ENCODE data around the gene RIMS4. TPM values are rescaled to one million over a fixed set of nuclear protein-coding genes. Genes with fewer than 3 reads are reported as not detected.

RIMS4 gene
- polyA plus RNA-seq, 3 donors, result not detected

DNA sequence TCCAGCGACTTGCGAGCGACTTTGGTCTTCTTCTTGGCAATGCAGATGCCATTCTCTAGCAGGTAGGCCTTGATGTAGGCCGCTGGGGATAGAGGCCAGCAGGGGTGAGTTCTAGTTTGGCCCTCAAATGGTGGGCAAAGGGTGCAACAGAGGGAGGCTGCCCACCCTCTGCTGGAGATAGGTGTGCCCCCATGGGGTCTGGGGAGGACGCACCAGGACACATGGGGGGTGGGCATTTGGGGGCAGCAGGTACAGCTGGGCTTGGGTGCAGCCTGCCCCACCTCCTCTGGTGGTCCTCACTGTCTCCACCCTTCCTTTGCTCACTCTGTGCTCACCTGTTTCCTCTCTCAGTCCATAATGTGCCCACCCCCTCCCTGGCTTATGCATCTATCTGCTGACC, 53.4 kb downstream of the RIMS4 start:
- Histone ChIP-seq H3K4me3 (replicated peaks in 1 of 3; ENCODE audit: low read depth in 2 of 3, low read length in 3 of 3) (no peak overlapping the region), H3K27me3 (ENCODE audit: control insufficient read depth in 2 of 2, insufficient read depth in 2 of 2, low read length in 2 of 2) (no peaks in the 10 kb centered on the region), H4K20me1 (ENCODE audit: insufficient read depth, low read length) (no peaks in the 10 kb centered on the region), H3K9ac (ENCODE audit: insufficient read depth, low read length, poor library complexity, severe bottlenecking) (no peak overlapping the region), H3K4me2 (replicated peaks; ENCODE audit: extremely low read depth, low read length, poor library complexity, severe bottlenecking) (no peak overlapping the region), H3K79me2 (ENCODE audit: insufficient read depth, low read length) (no peaks in the 10 kb centered on the region), H3K4me1 (ENCODE audit: control insufficient read depth in 1 of 2, insufficient read depth in 2 of 2, low read length in 2 of 2) (no peaks in the 10 kb centered on the region), H3K27ac (ENCODE audit: low read depth in 1 of 2, low read length in 2 of 2) (no peak overlapping the region), H3K9me3 (replicated peaks in 1 of 2; ENCODE audit: control insufficient read depth in 1 of 2, insufficient read depth in 1 of 2, low read length in 2 of 2) (no peaks in the 10 kb centered on the region), H3K36me3 (replicated peaks in 1 of 2; ENCODE audit: control insufficient read depth in 1 of 2, insufficient read depth in 2 of 2, low read length in 2 of 2) (no peaks in the 10 kb centered on the region), H2AFZ (ENCODE audit: insufficient read depth, low read depth, low read length, poor library complexity, severe bottlenecking) (no peak overlapping the region)
- H3K9me3 Mint-ChIP-seq, result no peaks in the 10 kb centered on the region
- peaks cover 0 to 9% (median 8%) of the 10 kb centered on the region in 3 donors for H3K27me3 Mint-ChIP-seq (ENCODE audit: low read depth in 3 of 3)
- intact Hi-C loops (cut with micrococcal nuclease), result no loop called here
- H3K4me3 Mint-ChIP-seq, result no peak overlapping the region
- DNase-seq, result no peak
- H3K27ac Mint-ChIP-seq, result no peak overlapping the region
- no peaks in the 10 kb centered on the region for H3K36me3 Mint-ChIP-seq
- TF ChIP-seq, protein P1, sequence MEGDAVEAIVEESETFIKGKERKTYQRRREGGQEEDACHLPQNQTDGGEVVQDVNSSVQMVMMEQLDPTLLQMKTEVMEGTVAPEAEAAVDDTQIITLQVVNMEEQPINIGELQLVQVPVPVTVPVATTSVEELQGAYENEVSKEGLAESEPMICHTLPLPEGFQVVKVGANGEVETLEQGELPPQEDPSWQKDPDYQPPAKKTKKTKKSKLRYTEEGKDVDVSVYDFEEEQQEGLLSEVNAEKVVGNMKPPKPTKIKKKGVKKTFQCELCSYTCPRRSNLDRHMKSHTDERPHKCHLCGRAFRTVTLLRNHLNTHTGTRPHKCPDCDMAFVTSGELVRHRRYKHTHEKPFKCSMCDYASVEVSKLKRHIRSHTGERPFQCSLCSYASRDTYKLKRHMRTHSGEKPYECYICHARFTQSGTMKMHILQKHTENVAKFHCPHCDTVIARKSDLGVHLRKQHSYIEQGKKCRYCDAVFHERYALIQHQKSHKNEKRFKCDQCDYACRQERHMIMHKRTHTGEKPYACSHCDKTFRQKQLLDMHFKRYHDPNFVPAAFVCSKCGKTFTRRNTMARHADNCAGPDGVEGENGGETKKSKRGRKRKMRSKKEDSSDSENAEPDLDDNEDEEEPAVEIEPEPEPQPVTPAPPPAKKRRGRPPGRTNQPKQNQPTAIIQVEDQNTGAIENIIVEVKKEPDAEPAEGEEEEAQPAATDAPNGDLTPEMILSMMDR (IDR thresholded peaks at IDR 0.05), result no peak
- peaks cover 4% of the 10 kb centered on the region for H3K4me1 Mint-ChIP-seq
- WGBS (ENCODE audit: insufficient coverage), result 97% methylated on average over 4 of the region's 5 CpGs

- Mint-ChIP-seq H3K36me3 (no peaks in the 10 kb centered on the region), H3K9me3 (no peaks in the 10 kb centered on the region), H3K27ac (no peak overlapping the region), H3K4me3 (no peak overlapping the region), H3K27me3 (ENCODE audit: low read depth in 3 of 3) (peaks cover 0 to 12% (median 9%) of the 10 kb centered on the region in 3 donors), H3K4me1 (peaks cover 4% of the 10 kb centered on the region)
- Histone ChIP-seq H3K27ac (ENCODE audit: low read depth in 1 of 2, low read length in 2 of 2) (no peak overlapping the region), H3K9ac (ENCODE audit: insufficient read depth, low read length, poor library complexity, severe bottlenecking) (no peak overlapping the region), H2AFZ (ENCODE audit: insufficient read depth, low read depth, low read length, poor library complexity, severe bottlenecking) (no peak overlapping the region), H3K4me3 (replicated peaks in 1 of 3; ENCODE audit: low read depth in 2 of 3, low read length in 3 of 3) (no peak overlapping the region), H3K4me1 (ENCODE audit: control insufficient read depth in 1 of 2, insufficient read depth in 2 of 2, low read length in 2 of 2) (no peaks in the 10 kb centered on the region), H3K9me3 (replicated peaks in 1 of 2; ENCODE audit: control insufficient read depth in 1 of 2, insufficient read depth in 1 of 2, low read length in 2 of 2) (no peaks in the 10 kb centered on the region), H4K20me1 (ENCODE audit: insufficient read depth, low read length) (no peaks in the 10 kb centered on the region), H3K4me2 (replicated peaks; ENCODE audit: extremely low read depth, low read length, poor library complexity, severe bottlenecking) (no peak overlapping the region), H3K36me3 (replicated peaks in 1 of 2; ENCODE audit: control insufficient read depth in 1 of 2, insufficient read depth in 2 of 2, low read length in 2 of 2) (no peaks in the 10 kb centered on the region), H3K79me2 (ENCODE audit: insufficient read depth, low read length) (no peaks in the 10 kb centered on the region), H3K27me3 (ENCODE audit: control insufficient read depth in 2 of 2, insufficient read depth in 2 of 2, low read length in 2 of 2) (no peaks in the 10 kb centered on the region)
- intact Hi-C loops (cut with micrococcal nuclease), result no loop called here
- 93% methylated on average over 9 of the region's 18 CpGs for WGBS (ENCODE audit: insufficient coverage)
- DNase-seq, result no peak
- TF ChIP-seq, protein P1 (IDR thresholded peaks at IDR 0.05), result no peak
Measured at GRCh38 chr20:44756011-44756688, 54.2 kb downstream of the RIMS4 start.

Measured in CD14-positive monocyte (primary cell).